Lung (tissue), 12 donors: ENCODE data around the gene TRAF2. TPM values are rescaled to one million over a fixed set of nuclear protein-coding genes. Genes with fewer than 3 reads are reported as not detected.

ENCODE experiments used
- ATAC-seq: fragments of 200-7000 bp; cut with Tn5 transposase; one replicate; pipeline ENCODE4 v1.9.1; 2020; ENCODE audit warnings: moderate number of reproducible peaks; ENCODE audit not compliant: insufficient read depth, low FRiP score
- DNase-seq, 3 donors: peaks; one replicate each; pipeline ENCODE4 v3.0.0-alpha.2; 2013 to 2017
- H3K27ac ChIP-seq, 2 donors: one replicate each; pipeline ENCODE4 v1.5.1; 2013; ENCODE audit warnings: mild to moderate bottlenecking in 2 of 2, moderate library complexity in 2 of 2, control low read depth in 1 of 2, inconsistent platforms in 1 of 2, low read depth in 1 of 2, low read length in 1 of 2
- H3K27me3 ChIP-seq, 3 donors: one replicate each; pipeline ENCODE4 v1.5.1; 2013; ENCODE audit warnings: low read length in 2 of 3; ENCODE audit not compliant: control insufficient read depth in 3 of 3, insufficient read depth in 3 of 3
- H3K36me3 ChIP-seq, 4 donors: one replicate each; pipeline ENCODE4 v1.5.1; 2013; ENCODE audit warnings: low read length in 4 of 4, mild to moderate bottlenecking in 1 of 4, moderate library complexity in 1 of 4; ENCODE audit not compliant: control insufficient read depth in 4 of 4, insufficient read depth in 4 of 4
- H3K4me1 ChIP-seq, 5 donors: one replicate each; pipeline ENCODE4 v1.5.1; 2013; ENCODE audit warnings: low read length in 5 of 5, mild to moderate bottlenecking in 2 of 5, moderate library complexity in 1 of 5; ENCODE audit not compliant: control insufficient read depth in 5 of 5, insufficient read depth in 5 of 5
- H3K4me3 ChIP-seq: one replicate; pipeline ENCODE4 v1.5.1; 2013; ENCODE audit warnings: mild to moderate bottlenecking, control low read depth, moderate library complexity
- H3K9ac ChIP-seq, 2 donors: one replicate each; pipeline ENCODE4 v1.5.1; 2013; ENCODE audit warnings: low read length in 2 of 2, control low read depth in 1 of 2; ENCODE audit not compliant: insufficient read depth in 1 of 2
- H3K9me3 ChIP-seq, 4 donors: one replicate each; pipeline ENCODE4 v1.5.1; 2013; ENCODE audit warnings: low read length in 3 of 4, mild to moderate bottlenecking in 1 of 4, moderate library complexity in 1 of 4; ENCODE audit not compliant: control insufficient read depth in 4 of 4, insufficient read depth in 3 of 4
- WGBS, 2 donors: extraction: QIAGEN DNeasy Blood & Tissue Kit; methylation state at CpG; one replicate each; pipeline ENCODE4 v1.1.7; 2013; 5-methylcytosine and 5-hydroxymethylcytosine counted together
- polyA plus RNA-seq, 2 donors: library from polyadenylated mRNA; stranded (reverse); fragments of 200-250 nt; gene quantifications; one replicate each; pipeline ENCODE4 v1.2.1, GENCODE V29; 2013
- total RNA-seq, 2 donors: library from RNA; depleted of rRNA in 1 of 2; stranded (reverse); fragments of >200 nt in 1 of 2; gene quantifications; one replicate each; pipeline ENCODE4 v1.2.1, GENCODE V29; 2014 to 2021
- TF ChIP-seq, protein P1 (sequence below): IDR thresholded peaks from 2 replicates; pipeline ENCODE4 v1.5.1; 2012; ENCODE audit warnings: mild to moderate bottlenecking; ENCODE audit errors: control extremely low read depth, extremely low read depth
- donor health status: control.
- donor health status: control.
- donor health status: Bipolar disorder and iron deficiency.
- donor health status: healthy.
- donor health status: DM: yes; HTN: yes; CAD: no.

Gene TRAF2
- total and polyA plus RNA-seq, 4 donors: 11.3 to 19.1 (median 15.2) TPM

DNA sequence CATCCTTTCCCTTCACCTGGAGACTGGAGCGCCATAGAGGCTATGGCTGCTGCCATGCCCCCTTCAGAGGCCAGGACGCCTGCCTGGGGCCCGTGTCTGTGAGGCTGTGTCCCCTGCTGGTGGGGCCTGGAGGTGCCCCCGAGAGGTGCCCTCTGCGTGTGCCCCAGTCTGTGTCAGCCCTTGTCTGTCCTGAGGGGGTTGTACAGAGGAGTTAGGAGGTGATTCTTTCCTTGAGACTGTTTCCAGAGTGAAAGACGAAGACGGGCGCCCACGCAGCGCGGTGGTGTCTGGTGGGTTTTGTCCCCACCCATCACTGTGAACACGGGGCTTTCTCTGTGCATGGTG is 24.6 kb downstream of the TRAF2 start:
- TF ChIP-seq, protein P1, sequence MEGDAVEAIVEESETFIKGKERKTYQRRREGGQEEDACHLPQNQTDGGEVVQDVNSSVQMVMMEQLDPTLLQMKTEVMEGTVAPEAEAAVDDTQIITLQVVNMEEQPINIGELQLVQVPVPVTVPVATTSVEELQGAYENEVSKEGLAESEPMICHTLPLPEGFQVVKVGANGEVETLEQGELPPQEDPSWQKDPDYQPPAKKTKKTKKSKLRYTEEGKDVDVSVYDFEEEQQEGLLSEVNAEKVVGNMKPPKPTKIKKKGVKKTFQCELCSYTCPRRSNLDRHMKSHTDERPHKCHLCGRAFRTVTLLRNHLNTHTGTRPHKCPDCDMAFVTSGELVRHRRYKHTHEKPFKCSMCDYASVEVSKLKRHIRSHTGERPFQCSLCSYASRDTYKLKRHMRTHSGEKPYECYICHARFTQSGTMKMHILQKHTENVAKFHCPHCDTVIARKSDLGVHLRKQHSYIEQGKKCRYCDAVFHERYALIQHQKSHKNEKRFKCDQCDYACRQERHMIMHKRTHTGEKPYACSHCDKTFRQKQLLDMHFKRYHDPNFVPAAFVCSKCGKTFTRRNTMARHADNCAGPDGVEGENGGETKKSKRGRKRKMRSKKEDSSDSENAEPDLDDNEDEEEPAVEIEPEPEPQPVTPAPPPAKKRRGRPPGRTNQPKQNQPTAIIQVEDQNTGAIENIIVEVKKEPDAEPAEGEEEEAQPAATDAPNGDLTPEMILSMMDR: no peak
- Histone ChIP-seq H3K27me3 (no peaks in the 10 kb centered on the region), H3K4me3 (no peak overlapping the region), H3K27ac (no peak overlapping the region), H3K4me1 (no peaks in the 10 kb centered on the region), H3K9ac (no peak overlapping the region), H3K36me3 (peaks cover 4 to 45% (median 9%) of the 10 kb centered on the region in 4 donors), H3K9me3 (no peaks in the 10 kb centered on the region)
- DNase-seq (no peak), ATAC-seq (no peak)
- 91 to 93% methylated on average over 12 of the region's 12 CpGs for WGBS, 2 donors

DNA sequence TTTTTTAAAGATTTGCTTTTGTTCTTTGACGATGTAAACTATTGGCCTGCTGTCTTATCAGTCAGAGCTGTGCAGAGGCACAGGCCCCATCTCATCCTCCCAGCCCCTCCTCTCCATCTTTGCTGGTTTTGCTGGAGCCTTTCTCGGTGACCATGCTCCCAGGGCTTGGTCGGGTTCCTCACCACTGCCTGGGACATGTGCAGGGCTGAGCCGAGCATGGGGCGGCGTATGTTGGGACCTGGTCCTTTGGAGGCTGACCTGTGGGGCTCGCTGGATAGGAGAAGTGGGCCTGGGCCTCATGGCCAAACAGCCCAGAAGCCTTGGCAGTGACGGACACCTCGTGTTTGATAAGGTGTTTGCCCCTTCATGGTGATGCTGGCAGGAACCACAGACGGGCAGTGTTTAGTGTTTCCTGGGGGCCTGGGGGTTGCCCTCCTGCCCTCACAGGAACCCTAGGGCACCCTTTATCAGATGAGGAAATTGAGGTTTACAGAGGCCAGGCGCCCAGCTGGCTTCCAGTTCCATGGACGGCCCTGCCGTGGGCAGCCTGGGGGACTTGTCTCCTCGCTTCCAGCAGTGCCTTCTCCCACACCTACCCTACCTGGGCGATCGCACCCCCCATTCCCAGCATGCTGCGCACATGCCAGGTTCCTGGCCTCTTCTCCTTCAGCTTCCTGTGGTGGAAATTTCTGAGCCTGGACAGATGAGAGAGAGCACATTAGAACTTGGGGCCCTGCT is 27.6 kb downstream of the TRAF2 start:
- Histone ChIP-seq H3K27ac (no peak overlapping the region), H3K4me3 (no peak overlapping the region), H3K9ac (no peak overlapping the region), H3K9me3 (no peaks in the 10 kb centered on the region), H3K36me3 (peaks cover 0 to 49% (median 8%) of the 10 kb centered on the region in 4 donors), H3K27me3 (no peaks in the 10 kb centered on the region), H3K4me1 (no peaks in the 10 kb centered on the region)
- ATAC-seq: no peak
- TF ChIP-seq, protein P1: no peak
- DNase-seq: no peak
- WGBS, 2 donors: 78 to 87% methylated on average over 16 to 17 of the region's 17 CpGs

DNA sequence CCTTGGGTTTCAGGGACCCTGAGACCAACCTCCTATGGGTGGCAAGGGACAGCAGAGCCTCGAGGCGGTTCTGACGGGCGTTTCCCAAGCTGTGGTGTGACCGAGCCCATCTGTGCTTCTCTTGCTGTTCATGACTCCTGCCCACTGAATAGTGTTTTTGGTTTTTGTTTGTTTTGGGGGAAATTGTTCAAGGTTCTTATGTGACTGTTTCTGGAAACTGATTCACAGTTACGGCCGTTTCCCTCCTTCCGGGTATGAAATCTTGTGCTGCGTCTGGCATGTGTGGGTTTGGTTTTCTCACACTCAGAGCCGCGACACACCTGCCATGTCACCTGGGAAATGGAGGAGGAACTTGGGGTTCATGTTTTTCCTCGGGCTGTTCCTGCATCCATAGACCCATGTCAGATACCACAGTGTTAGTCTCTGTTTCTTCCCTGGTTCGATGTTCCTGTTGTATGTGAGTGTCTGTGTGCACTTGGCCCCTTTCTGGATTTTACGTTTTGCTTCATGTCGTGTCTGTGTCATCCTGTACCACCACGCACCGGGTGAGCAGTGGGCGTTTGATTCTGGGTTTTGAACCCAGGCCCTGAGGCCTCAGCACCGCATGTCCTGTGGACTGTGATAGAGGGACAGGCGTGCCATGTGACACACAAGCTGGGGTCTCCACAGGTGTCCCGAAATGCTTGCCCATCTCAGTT is 29.5 kb downstream of the TRAF2 start:
- ATAC-seq (no peak), DNase-seq (no peak)
- Histone ChIP-seq H3K9ac (no peak overlapping the region), H3K4me3 (no peak overlapping the region), H3K4me1 (no peaks in the 10 kb centered on the region), H3K9me3 (no peaks in the 10 kb centered on the region), H3K27me3 (no peaks in the 10 kb centered on the region), H3K36me3 (peaks cover 7 to 41% (median 12%) of the 10 kb centered on the region in 4 donors), H3K27ac (no peak overlapping the region)
- WGBS, 2 donors: 91% methylated on average over 21 of the region's 21 CpGs
- TF ChIP-seq, protein P1: no peak
